Activated CD4-positive, alpha-beta T cell treated with anti-CD3 and anti-CD28 coated beads for 48 hours (primary cell): ENCODE results near the gene USP32.
"Not testable (repeated sequence)": the region's sequence is repeated elsewhere in the genome, so short reads cannot be mapped to it uniquely, and the experiment has no call there.

Experiments used
- DNase-seq: peaks from one replicate; pipeline ENCODE4 v3.0.0-alpha.2; 2020

Gene USP32

DNA sequence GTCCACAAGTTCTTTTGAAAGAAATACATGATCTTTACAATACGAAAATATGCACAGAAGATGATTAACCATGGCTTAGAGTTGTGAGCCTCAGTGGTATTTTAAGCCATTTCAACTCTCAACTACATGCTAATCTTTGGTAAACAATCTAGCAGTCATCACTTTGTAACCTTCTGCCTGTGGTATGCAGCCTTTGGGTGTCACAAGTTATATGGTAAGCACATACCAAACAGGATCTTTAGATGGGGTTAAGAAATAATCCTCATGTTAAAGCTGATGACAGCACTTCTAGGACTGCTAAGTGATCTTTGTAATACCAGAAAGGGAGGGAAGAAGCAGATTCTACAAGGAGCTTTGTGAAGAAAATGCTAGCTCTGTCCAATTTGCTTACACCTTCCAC, 167.9 kb downstream of the USP32 start:
- DNase-seq: no peak

DNA sequence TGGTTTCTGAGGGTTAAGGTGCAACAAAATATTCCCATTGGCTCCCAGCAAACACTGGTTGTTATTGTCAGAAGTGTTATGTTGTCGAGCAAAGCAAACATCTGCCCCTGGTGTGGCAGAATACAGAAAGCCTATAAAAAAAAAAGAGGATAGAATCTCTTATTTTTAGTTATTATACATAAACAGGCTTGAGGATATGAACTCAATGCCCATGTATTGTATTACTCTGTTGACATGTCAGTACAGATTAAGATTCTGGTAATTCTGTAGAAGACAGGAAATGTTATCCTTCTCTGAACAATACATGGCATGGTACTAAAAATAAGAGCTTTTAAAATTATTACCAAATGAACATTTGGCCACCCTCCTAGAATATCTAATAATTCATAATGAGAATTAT, 168.5 kb downstream of the USP32 start:
- DNase-seq: no peak

DNA sequence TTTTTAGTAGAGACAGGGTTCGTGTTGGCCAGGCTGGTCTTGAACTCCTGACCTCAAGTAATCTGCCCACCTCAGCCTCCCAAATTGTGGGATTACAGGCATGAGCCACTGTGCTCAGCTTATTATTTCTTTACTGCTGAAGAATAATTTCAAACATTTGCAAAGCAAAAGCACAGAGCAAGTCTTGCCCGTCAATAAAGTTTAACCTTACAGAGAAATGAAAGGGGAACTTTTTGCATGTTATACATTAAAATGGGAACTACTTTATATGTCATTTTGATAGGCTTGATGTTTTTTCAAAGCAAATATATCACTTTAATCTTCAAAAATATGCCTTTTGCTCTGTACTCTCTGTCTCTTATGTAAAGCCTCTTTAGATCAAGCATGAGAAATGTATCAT, 173.2 kb downstream of the USP32 start:
- not testable (repeated sequence) for DNase-seq

DNA sequence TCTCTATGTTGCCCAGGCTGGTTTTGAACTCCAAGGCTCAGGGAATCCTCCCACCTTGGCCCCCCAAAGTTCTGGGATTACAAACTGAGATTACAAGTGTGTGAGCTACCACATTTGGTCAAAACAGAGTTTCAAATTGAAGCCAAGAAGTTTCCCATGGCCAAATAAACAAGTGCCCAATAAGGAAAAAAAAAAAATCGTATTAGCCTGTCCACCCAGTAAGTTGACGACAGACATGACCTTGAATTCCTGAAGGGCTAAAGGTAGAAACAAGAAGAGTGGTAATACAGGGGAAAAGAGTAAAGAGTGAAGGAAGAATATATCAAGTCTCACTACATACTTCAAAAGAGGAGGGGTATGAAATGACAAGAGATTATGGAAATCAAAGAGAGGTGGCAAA, 176.0 kb downstream of the USP32 start:
- DNase-seq: not testable (repeated sequence)

DNA sequence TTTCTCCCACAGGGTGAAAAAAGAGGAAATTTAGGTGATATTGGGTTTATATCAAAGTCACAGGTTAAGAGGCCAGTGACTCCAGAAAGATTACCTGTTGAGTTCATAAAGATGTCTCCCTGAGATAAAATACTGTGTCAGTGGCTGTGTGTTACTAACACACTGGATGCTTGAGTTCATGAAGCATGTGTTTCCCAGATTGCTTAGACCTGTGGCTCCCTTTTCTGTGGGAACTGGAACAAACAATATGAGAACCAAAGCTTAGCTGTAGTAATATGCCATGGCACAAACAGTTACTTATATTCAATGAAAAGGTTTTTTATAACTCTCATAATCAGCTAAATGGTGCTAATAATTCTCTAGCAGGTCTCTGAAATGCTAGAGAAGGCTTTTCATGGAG, 180.7 kb downstream of the USP32 start:
- DNase-seq: not testable (repeated sequence)

DNA sequence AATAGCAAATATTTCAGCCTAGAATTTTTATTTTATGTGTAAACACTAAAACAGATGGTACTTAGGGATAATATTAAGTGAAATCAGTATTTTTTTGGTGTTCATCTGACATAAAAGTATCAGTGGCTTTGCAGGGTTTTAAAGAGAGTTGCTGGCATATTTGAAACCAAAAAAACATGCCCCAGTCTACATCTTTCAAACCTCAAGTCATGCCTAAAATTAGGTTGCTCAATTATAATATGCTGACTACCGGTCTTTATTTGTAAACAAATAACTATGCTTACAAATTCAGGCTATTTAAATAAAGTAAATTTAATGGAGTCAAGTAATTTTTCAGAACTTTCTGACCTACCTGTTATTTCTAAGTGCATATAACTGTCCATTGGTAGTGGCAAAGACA, 183.6 kb downstream of the USP32 start:
- not testable (repeated sequence) for DNase-seq

DNA sequence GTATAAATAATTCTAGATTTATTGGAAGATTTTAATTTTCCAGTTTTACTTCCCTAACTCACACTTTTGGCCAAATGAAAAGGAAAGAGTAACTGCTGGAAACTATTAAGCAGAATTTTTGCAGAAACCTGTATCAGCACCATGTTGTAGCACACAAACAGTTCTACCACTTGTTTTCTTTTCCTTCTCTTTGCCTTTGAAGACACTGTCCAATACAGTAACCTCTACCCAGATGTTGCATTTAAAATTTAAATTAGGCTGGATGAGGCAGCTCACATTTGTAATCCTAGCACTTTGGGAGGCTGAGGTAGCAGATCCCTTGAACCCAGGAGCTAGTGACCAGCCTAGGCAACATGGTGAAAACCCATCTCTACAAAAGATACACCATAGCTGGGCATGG, 186.2 kb downstream of the USP32 start:
- DNase-seq: not testable (repeated sequence)

DNA sequence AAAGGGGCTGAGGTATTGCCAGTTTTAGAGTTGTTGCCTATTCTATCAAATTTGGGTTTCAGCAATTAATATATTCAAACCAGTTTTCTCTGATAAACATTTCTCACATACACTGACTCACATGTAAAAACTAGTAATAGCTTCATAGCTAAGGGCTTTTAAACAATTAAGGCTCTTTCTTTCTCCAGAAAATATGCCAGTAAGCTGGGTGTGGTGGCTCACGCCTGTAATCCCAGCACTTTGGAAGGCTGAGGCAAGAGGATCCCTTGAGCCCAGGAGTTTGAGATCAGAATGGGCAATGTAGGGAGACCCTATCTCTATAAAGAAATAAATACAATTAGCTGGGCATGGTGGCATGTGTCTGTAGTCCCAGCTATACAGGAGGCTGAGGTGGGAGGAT, 193.3 kb downstream of the USP32 start:
- not testable (repeated sequence) for DNase-seq

DNA sequence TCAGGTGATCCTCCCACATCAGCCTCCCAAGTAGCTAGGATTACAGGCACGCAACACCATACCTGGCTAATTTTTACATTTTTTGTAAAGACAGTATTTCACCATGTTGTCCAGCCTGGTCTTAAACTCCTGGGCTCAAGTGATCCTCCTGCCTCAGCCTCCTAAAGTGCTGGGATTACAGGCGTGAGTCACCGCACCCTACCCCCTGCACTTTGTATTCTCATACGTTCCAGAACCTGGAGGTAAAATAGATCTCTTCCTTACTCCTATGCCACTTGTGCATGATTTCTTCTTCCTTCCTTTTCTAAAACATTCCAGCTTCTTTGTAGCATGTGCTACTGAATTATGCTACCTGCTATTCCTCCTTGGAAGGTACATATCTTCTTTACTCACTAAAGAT, 197.8 kb downstream of the USP32 start:
- not testable (repeated sequence) for DNase-seq

DNA sequence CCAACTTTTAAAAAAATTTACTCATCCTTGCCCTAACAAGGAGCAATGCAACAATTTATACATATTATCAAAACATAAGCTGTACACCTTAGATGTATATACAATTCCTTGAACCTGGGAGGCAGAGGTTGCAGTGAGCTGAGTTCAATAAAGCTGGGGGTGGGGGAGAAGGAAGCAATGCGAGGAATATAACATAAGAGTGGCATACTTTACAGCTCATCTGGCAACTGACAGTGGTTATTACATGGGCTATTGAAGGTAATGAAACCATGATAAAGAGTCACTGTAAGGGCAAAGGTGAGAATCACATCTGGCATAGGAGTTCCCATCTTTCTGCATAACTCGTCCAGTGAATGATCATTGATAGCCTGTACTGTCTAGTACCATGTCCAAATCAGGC, 198.5 kb downstream of the USP32 start:
- DNase-seq: no peak

DNA sequence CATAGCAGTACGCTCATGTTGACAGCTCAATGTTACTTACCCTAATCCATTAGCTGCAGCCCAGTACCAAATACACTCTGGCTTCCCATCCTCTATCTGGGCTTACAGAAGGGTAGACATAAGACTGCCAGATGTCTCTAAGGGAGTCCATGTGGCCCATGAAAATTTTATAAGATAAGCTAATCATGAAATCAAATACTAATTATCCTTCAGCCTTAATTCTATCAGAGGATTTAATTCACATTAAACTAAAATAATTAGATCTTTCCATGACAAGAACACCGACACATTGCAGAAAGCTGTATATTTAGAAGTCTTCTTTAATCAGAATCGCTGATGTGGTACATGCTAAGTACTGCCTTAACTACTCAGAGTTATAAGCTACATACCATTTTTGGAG, 198.9 kb downstream of the USP32 start:
- DNase-seq: not testable (repeated sequence)

DNA sequence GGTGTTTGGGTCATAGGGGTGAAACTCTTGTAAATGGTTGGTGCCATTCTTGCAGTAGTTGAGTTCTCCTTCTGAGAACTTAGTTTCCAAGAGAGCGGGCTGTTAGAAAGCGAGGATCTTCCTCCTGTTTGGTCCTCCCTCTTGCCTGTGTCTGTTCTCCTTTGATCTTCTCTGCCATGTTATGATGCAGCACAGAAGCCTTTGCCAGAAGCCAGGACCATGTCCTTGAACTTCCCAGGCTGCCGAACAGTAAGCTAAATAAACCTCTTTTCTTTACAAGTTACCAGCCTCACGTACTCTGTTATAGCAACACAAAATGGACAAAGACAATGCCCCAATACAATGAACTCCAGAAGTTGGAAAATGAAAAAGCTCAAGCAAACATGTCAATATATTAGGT, 201.9 kb downstream of the USP32 start:
- not testable (repeated sequence) for DNase-seq

DNA sequence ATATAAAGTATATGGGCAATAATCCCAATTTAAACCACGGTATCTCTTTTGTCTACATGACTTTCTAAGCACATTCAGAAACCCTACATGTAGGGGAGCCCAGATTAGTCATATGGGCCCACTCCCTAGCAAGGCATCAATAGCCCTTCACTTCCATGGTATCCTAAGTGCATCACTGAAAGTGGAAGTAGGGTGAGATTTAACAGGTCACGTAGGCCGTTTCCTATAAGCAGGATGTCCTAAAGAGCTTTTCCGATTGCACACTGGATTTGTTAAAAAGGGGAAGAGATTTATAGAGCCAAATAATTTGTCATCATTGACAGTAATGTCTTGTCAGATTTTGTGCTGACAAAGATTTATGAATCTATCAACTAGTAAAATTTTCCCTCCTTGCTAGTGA, 203.2 kb downstream of the USP32 start:
- DNase-seq: no peak

DNA sequence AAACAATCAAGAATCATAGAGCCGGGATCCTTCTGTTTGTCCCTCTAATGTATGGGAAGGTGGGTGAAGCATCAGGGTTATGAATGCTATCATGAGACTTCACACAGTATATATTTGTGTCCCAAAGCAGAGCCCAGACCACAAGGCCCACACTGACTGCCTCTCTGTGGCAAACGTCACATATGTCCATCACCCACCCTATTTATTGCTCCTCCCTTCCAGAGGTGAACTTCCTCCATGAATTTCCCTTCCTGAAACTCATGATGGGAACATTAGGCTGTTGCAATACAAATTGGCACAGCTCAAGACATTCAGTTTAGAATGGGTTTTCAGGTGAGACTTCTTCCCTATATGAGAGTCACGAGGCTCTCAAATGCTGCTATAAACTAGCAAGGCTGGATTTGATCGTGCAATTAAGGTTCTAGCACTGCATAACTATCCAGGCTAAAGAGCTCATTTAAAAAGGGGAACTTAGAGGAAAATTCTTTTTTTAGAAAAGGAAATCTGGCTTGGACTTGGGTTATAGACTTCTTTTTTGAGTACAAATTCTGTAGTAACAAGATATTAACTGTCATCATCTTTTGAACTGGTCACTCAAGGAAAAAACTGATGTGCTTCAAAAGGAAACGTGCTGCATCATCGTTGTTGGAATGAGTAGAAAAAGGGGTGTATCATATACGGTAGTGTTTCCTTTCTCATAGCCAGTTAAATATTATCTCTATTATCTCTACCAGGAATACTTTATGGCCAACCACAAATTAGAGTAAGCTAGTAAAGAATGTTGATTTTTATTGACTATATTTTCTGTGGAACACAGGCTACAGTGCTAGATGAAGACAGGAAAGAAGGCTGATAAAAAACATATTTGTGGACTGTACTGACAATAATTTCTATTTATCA, 204.8 kb downstream of the USP32 start:
- not testable (repeated sequence) for DNase-seq

DNA sequence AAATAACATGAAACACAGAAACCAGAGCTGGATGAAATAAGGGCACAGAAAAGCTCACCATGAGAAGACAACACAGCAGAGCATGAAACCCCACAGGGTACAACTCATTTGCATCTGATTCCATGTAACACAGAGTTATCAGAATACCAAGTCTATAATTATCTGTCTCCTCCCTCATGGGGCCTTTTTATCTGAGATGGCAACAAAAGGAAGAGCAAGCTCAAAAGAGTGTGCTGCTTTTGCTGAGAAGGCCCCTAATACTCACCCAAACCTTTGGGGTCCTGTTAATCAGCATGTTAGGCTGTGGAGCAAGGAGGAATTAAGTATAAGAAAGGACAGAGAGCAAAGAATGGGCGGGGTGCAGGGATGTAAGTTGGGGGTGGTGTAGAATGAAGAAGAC, 205.6 kb downstream of the USP32 start:
- DNase-seq: not testable (repeated sequence)

DNA sequence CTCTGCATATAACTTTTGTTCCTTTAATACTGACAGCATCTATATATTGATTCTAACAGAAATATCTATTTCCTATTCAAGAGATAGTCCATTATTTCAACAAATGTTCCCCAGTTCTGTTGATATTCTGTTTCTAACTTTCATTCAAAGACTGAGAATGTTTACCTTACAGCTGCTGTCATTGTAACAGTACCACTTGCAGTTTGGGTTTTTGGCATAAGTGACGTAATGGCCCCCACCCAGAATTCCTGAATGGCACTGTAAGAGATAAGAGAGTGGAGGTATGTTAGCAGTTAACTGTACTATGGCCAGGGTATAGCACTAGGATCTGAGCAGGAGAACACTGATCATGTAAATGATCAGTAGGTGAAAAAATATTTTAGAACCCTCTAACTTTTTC, 211.6 kb downstream of the USP32 start:
- not testable (repeated sequence) for DNase-seq

DNA sequence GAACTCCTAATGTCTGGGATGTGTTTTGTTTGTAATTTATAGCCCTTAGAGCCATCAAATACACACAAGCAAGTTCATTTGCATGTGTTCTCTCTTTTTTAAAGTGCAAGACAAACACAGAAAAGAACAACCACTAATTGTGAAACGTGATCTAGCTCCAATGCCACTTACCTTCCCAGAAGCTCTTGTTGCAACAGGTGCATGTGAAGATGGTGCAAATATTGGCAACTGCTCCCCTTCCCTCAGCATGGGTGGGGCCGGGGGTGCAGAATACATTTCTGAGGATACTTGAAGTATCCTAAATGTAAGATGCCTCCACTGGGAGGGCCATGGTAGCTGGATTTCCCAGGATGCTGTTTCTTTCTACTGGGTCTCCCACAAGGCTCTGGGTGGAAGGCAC, 213.8 kb downstream of the USP32 start:
- not testable (repeated sequence) for DNase-seq

DNA sequence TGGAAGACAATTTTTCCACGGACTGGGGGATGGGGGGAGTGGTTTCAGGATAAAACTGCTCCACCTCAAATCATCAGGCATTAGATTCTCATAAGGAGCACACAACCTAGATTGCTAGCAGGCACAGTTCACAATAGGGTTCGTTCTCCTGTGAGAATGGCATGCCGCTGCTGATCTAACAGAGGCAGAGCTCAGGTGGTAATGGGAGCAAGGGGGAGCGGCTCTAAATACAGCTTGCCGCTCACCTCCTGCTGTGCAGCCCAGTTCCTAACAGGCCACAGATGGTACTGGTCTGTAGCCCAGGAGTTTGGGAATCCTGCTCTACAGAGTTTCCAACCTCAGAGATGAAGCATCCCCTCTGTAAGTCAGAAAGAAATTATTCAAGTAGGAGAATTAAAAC, 215.2 kb downstream of the USP32 start:
- not testable (repeated sequence) for DNase-seq

DNA sequence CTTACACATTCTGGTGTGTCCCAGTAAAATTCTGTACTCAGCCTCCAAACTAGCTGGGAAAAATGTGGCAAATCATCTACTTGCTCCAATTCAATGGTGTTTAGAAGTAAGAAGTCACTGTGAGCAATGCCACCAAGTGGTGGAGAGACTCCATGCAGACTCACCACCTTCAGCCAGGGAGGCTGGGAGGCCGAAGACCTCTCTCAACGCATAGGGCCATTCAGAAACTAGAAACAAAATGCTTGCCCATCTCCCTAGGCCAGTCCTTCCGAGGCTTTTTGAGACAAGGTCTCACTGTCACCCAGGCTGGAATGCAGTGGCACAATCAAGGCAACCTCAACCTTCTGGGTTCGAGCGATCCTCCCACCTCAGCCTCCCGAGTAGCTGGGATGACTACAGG, 217.2 kb downstream of the USP32 start:
- DNase-seq: not testable (repeated sequence)

DNA sequence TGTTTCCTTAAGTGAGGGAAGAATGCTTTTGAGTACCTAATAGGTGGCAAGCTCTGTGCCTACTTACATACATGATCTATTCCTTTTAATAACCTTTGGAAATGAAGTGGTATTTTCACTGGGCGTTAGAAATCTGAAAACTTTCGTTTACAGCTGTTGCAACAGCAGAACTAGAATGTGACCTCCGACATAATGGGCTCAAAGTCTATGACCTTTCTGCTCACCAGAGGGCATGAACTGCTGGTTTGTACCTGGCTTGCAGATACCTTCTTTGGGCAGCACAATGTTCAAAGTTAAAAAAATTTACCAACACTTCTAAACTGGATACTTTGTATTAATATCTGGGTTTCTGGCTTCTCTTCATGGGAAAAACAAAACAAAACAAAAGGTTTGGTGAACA, 217.9 kb downstream of the USP32 start:
- DNase-seq: no peak

DNA sequence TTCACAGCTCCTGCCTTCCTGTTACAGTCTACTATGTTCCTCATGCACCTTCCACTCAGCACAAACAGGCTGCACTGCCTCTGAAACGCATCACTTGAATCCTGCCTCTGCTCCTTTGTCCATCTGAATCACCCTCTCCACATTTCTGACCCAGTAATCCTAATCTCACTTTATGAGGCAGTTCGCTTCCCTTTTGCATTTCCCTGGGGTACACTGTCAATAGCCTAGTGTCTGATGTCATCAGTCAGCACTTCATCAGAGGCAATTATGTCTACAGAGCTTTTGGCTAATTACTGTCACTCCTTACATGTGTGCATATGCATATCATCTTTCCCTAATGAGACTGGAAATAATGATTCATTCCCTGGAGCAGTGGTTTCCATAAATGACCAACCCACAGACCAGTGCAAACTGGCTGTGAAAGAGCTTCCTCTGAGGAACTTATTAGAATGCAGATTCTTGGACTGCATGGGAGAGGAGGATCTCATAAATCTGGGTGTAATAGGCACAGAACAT, 218.6 kb downstream of the USP32 start:
- no peak for DNase-seq

DNA sequence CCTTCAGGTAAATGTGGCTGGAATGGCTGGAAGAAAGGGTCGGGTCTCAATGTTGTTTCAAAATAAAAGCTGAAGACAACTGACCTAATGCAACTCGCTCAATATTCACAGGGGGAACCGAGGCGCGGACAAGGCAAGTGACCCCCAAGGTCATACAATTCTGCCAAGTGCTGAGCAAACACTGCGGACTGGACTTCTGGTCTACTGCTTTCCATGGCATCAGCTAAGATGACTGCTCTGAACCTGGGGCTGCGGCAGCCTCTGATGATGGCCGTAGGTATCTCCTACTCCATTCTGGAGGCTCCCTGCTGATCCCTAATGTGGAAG, 220.2 kb downstream of the USP32 start:
- DNase-seq: no peak

DNA sequence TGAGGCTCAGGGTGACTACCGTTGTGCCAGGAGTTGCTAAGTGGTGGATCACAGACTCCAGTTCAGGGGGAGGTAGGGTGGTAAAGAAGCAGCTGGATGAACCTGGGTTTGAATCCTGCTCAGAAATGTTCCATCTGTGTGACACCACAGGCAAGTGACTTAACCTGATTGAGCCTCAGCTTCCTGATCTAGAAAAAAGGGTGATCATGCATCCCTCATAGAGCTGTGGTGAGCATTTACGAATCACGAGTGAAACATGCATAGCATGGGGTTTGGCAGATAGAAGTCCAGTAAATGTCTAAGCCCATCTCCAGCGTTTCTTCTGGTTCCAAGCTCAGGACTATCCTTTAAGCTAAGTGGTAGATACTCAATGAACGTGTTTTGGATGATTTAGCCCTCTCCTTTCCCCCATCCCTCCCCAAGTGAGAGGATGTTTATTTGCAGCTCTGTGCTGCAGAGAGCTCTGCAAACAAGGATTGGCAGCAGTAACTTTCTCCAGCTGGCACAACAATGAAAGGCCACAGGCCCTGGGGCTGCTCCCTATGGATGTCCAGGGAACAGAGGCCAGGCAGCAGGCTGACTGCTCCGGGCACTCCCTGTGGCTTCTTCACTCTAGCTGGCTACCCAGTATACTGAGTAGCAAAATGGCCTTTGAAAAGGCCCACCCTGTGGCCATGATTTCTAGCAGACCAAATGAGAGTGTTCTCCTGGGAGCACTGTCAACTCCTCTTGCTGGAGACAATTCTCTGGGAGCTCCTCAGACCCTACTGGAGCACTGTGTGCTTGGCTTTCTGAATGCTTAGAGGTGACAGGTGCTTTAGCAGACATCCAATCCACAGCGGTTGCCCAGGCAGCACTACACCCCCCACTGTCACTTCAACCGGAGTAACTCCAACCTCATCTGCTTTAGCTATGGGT, 220.8 kb downstream of the USP32 start:
- DNase-seq: no peak
